ENCODE data around the gene VSTM5. TPM values are rescaled to one million over a fixed set of nuclear protein-coding genes. Genes with fewer than 3 reads are reported as not detected.
A peak's percentile ranks its signal among the peaks of the same experiment; 100 is the strongest.

VSTM5 gene
- total RNA-seq, 1 experiment from 2014 or later = not detected

GRCh38 chr11:93784935-93785360, 65.5 kb downstream of the VSTM5 start:
- H3K27ac Mint-ChIP-seq (ENCODE audit: low read depth, unreplicated experiment) = peak overlapping the region; percentile 95
- H3K4me3 Mint-ChIP-seq (ENCODE audit: unreplicated experiment) = peak overlapping the region; percentile 84
- ChIA-PET CTCF (interaction anchor here (0.7 to 1.2 kb wide), 3 partner anchors 17 to 131 kb away, joined by 4 read pairs; no protein-coding TSS in a partner anchor), POLR2A (interaction anchor here (0.7 to 5.5 kb wide), 3 partner anchors 10 to 50 kb away, joined by 3 to 169 read pairs (median 3); partner anchors contain the start of genes C11orf54 and TAF1D)
- H3K9me3 Mint-ChIP-seq (ENCODE audit: unreplicated experiment) = no peaks in the 10 kb centered on the region
- H3K27me3 Mint-ChIP-seq (ENCODE audit: insufficient read depth, unreplicated experiment) = no peaks in the 10 kb centered on the region
- intact Hi-C loops (cut with micrococcal nuclease) = loop anchor here (1.0 kb wide), 2 partner anchors 44 to 551 kb away; partner anchors contain the start of genes C11orf54 and TAF1D
- DNase-seq (ENCODE audit: unreplicated experiment) = no peak
- BruUV-seq (replicated peaks) = no TSS peak
- peaks cover 24% of the 10 kb centered on the region for H3K4me1 Mint-ChIP-seq (ENCODE audit: insufficient read depth, unreplicated experiment)
- no peak for TF ChIP-seq CTCF (IDR thresholded peaks at IDR 0.05; ENCODE audit: unreplicated experiment)
- peaks cover 28% of the 10 kb centered on the region for H3K36me3 Mint-ChIP-seq (ENCODE audit: insufficient read depth, unreplicated experiment)

- ChIA-PET POLR2A (interaction anchor here (0.6 to 5.5 kb wide), 34 partner anchors 8 to 1283 kb away, joined by 3 to 169 read pairs (median 4); partner anchors contain the start of genes C11orf54, PANX1 and TAF1D), CTCF (interaction anchor here (0.5 to 1.2 kb wide), 10 partner anchors 8 to 1042 kb away, joined by 3 to 9 read pairs (median 4); no protein-coding TSS in a partner anchor)
- H3K9me3 Mint-ChIP-seq (ENCODE audit: unreplicated experiment) = no peaks in the 10 kb centered on the region
- intact Hi-C loops (cut with micrococcal nuclease) = loop anchor here (1.0 kb wide), 2 partner anchors 43 to 550 kb away; partner anchors contain the start of genes C11orf54 and TAF1D
- no peaks in the 10 kb centered on the region for H3K27me3 Mint-ChIP-seq (ENCODE audit: insufficient read depth, unreplicated experiment)
- peak; percentile 95 for DNase-seq (ENCODE audit: unreplicated experiment)
- peak; percentile 19 for TF ChIP-seq CTCF (IDR thresholded peaks at IDR 0.05; ENCODE audit: unreplicated experiment)
- H3K4me1 Mint-ChIP-seq (ENCODE audit: insufficient read depth, unreplicated experiment) = peaks cover 24% of the 10 kb centered on the region
- peak within 1 kb of the TSS; percentile 95 for H3K27ac Mint-ChIP-seq (ENCODE audit: low read depth, unreplicated experiment)
- peaks cover 22% of the 10 kb centered on the region for H3K36me3 Mint-ChIP-seq (ENCODE audit: insufficient read depth, unreplicated experiment)
- BruUV-seq (replicated peaks) = TSS peak; percentile 54
- peak within 1 kb of the TSS; percentile 84 for H3K4me3 Mint-ChIP-seq (ENCODE audit: unreplicated experiment)
These were observed 66.1 kb downstream of the VSTM5 start, which contains the start of gene MED17 for GRCh38 chr11:93784145-93784934. Gene MED17, plus strand, starts transcription at chr11:93784282. Its CDS starts 232 bp downstream, at chr11:93784514.

GRCh38 chr11:93783765-93784144, 66.7 kb downstream of the VSTM5 start:
- ChIA-PET CTCF (interaction anchor here (0.5 to 1.2 kb wide), 9 partner anchors 8 to 1041 kb away, joined by 3 to 9 read pairs (median 4); no protein-coding TSS in a partner anchor), POLR2A (interaction anchor here (0.6 to 5.5 kb wide), 33 partner anchors 8 to 1284 kb away, joined by 3 to 169 read pairs (median 4); partner anchors contain the start of genes C11orf54, PANX1 and TAF1D)
- TF ChIP-seq CTCF (IDR thresholded peaks at IDR 0.05; ENCODE audit: unreplicated experiment) = peak; percentile 8
- Mint-ChIP-seq H3K4me1 (ENCODE audit: insufficient read depth, unreplicated experiment) (peaks cover 24% of the 10 kb centered on the region), H3K27ac (ENCODE audit: low read depth, unreplicated experiment) (peak overlapping the region; percentile 95), H3K9me3 (ENCODE audit: unreplicated experiment) (no peaks in the 10 kb centered on the region), H3K36me3 (ENCODE audit: insufficient read depth, unreplicated experiment) (peaks cover 16% of the 10 kb centered on the region), H3K27me3 (ENCODE audit: insufficient read depth, unreplicated experiment) (no peaks in the 10 kb centered on the region), H3K4me3 (ENCODE audit: unreplicated experiment) (peak overlapping the region; percentile 84)
- no peak for DNase-seq (ENCODE audit: unreplicated experiment)
- TSS peak; percentile 78 for BruUV-seq (replicated peaks)
- intact Hi-C loops (cut with micrococcal nuclease) = loop anchor here (1.0 kb wide), 2 partner anchors 42 to 549 kb away; partner anchors contain the start of genes C11orf54 and TAF1D

- Mint-ChIP-seq H3K4me3 (ENCODE audit: unreplicated experiment) (peak overlapping the region; percentile 84), H3K27me3 (ENCODE audit: insufficient read depth, unreplicated experiment) (no peaks in the 10 kb centered on the region), H3K36me3 (ENCODE audit: insufficient read depth, unreplicated experiment) (peaks cover 14% of the 10 kb centered on the region), H3K4me1 (ENCODE audit: insufficient read depth, unreplicated experiment) (peaks cover 24% of the 10 kb centered on the region), H3K27ac (ENCODE audit: low read depth, unreplicated experiment) (no peak overlapping the region), H3K9me3 (ENCODE audit: unreplicated experiment) (no peaks in the 10 kb centered on the region)
- POLR2A ChIA-PET = interaction anchor here (0.8 to 5.5 kb wide), 15 partner anchors 9 to 687 kb away, joined by 3 to 169 read pairs (median 4); partner anchors contain the start of genes C11orf54 and TAF1D
- CTCF ChIA-PET = interaction anchor here (1.0 to 1.2 kb wide), 4 partner anchors 12 to 43 kb away, joined by 3 to 9 read pairs (median 7); no protein-coding TSS in a partner anchor
- DNase-seq (ENCODE audit: unreplicated experiment) = no peak
- no peak for TF ChIP-seq CTCF (IDR thresholded peaks at IDR 0.05; ENCODE audit: unreplicated experiment)
- intact Hi-C loops (cut with micrococcal nuclease) = no loop called here
- BruUV-seq (replicated peaks) = no TSS peak
These were observed 67.1 kb downstream of the VSTM5 start for GRCh38 chr11:93783362-93783761.

Measured in MCF 10A (cell line).